NCI-H748 treated with DMSO at 0.1 percent for 48 hours (cell line): ENCODE data around the gene HNRNPCL4.
"Not testable (repeated sequence)": the region's sequence is repeated elsewhere in the genome, so short reads cannot be mapped to it uniquely, and the experiment has no call there.

Experiments used
- DNase-seq: peaks from one replicate; lab custom pipeline; 2025; lab: John Stamatoyannopoulos, UW

The HNRNPCL4 gene

DNA sequence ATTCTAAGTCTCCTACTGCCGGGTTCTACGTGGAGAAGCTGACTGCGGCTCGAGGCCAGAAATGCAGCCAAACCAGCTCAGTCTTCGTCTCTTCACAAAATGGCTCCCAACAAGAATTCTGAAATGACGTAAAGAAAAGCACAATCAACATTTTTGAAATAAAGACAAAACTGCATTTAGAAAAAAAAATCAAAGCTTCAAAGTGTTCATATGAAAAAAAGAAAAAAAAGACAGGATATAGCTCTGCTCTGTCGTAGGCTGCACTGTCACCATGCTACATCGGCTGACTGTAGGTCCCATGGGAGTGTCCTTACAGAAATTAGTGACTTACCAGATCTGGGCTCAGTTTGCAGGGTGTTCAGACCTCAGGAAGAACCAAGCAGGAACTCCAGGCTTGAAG, at the start of gene HNRNPCL4:
Gene HNRNPCL4, minus strand, starts transcription at position 101 of the 400 bp plus-strand sequence. CDS start 164 bp downstream, outside the sequence.
- not testable (repeated sequence) for DNase-seq

DNA sequence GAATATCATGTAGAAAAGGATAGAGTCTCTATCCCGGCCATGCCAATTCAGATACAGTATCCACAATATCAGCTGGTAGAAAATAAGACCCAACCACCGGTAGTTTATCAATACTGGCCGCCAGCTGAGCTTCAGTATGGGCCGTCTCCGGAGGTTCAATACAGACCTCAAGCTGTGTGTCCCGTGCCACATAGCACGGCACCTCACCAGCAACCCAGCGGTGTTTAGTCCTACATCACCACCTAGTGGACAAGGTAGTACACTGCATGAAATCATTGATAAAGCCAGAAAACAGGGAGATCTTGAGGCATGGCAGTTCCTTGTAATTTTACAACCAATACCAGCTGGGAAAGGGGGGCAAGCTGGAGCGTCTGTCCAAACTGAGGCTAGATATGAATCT, 43.3 kb upstream of the HNRNPCL4 start:
- not testable (repeated sequence) for DNase-seq

DNA sequence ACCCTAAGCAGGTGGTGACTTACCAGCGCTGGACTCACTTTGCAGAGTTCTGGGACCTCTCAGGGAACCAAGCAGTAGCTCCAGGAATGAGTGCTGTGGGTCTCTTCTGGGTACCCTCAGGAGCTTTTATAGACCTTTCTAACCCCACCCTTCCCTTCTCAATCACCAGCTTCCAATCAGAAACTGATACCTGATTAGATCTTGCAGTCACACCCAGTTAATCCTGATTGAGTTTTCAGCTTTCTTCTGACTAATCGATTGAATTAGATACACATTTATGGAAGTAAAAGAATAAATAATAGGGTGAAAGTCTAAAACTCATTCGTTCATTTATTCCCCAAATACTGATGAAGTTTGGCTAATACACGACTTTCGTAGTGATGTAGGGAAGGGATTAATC, 35.9 kb upstream of the HNRNPCL4 start, which contains the start of gene PRAMEF13:
Gene PRAMEF13, minus strand, starts transcription at position 101 of the 400 bp plus-strand sequence. CDS start 1,820 bp downstream, outside the sequence.
- not testable (repeated sequence) for DNase-seq

DNA sequence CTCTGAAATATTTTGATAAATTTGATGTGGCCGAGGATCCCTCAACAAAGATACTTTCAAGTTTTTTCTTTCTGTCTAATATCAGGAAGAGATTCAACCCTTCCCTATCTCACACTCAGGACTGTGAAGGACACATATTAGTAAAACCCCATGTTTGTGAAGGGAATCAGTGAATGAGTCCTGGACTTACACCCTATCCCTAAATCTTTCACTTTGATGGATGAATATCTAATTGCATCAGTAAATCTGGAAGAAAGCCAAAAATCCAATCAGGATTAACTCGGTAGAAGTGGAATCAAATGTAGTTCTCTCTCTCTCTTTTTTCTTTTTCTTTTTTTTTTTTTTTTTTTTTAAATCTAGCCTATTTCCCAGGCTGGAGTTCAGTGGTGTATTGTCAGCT, 6.1 kb upstream of the HNRNPCL4 start, which contains the start of gene PRAMEF9:
Gene PRAMEF9, plus strand, starts transcription at position 301 of the 400 bp plus-strand sequence. CDS start 3,433 bp downstream, outside the sequence.
- DNase-seq: not testable (repeated sequence)

DNA sequence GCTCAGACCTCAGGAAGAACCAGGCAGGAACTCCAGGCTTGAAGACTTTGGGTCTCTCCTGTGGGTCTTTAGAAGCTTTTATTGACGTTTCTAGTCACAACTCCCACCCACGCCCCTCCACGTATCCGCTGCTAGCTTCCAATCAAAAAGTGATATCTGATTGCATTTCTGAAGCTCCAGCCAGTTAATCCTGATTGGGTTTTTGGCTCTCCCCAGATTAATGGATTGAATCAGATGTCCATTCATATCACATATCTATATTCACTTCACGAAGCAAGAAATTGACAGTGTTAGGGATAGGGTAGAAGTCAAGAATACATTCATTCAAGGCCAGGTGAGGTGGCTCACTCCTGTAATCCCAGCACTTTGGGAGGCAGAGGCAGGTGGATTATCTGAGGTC, 9.5 kb downstream of the HNRNPCL4 start, which contains the start of gene PRAMEF26:
Gene PRAMEF26, minus strand, starts transcription at position 101 of the 400 bp plus-strand sequence. CDS start 2,914 bp downstream, outside the sequence.
- not testable (repeated sequence) for DNase-seq

DNA sequence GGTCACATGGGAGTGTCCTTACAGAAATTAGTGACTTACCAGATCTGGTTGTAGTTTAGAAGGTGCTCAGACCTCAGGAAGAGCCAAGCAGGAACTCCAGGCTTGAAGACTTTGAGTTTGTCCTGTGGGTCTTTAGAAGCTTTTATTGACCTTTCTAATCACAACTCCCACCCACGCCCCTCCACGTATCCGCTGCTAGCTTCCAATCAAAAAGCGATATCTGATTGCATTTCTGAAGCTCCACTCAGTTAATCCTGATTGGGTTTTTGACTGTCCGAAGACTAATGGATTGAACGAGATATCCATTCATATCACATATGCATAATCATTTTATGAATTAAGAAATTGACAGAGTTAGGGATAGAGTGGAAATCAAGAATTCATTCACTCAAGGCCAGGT, 48.7 kb downstream of the HNRNPCL4 start, which contains the start of gene HNRNPCL2:
Gene HNRNPCL2, minus strand, starts transcription at position 101 of the 400 bp plus-strand sequence. CDS start 454 bp downstream, outside the sequence.
- DNase-seq: not testable (repeated sequence)
